ENCODE measurements around the gene JOSD2. TPM values are rescaled to one million over a fixed set of nuclear protein-coding genes. Genes with fewer than 3 reads are reported as not detected.

Gene JOSD2
- total and polyA plus RNA-seq, 2 donors (not counting 1 experiment from before 2014, with no cell fraction given): 25.0 to 32.8 TPM

- no peak overlapping the region for H3K27ac Mint-ChIP-seq
Observed at GRCh38 chr19:50517704-50518075, 6.7 kb upstream of the JOSD2 start.

GRCh38 chr19:50516964-50517703, 6.1 kb upstream of the JOSD2 start:
- ChIA-PET POLR2A (no interaction called here), CTCF (no interaction called here)
- H3K4me3 ChIP-seq (ENCODE audit: control extremely low read depth in 1 of 5, extremely low read depth in 1 of 5, insufficient read depth in 1 of 5, low read depth in 2 of 5, low read length in 4 of 5): no peak overlapping the region
- H3K27ac Mint-ChIP-seq: no peak overlapping the region
- no peaks in the 10 kb centered on the region for H3K79me2 ChIP-seq (ENCODE audit: control insufficient read depth, insufficient read depth, low read length)
- intact Hi-C loops (cut with micrococcal nuclease): no loop called here
- no peak overlapping the region for H3K27ac ChIP-seq (ENCODE audit: low read length in 2 of 2)
- no peak for DNase-seq
- TF ChIP-seq, protein P1, sequence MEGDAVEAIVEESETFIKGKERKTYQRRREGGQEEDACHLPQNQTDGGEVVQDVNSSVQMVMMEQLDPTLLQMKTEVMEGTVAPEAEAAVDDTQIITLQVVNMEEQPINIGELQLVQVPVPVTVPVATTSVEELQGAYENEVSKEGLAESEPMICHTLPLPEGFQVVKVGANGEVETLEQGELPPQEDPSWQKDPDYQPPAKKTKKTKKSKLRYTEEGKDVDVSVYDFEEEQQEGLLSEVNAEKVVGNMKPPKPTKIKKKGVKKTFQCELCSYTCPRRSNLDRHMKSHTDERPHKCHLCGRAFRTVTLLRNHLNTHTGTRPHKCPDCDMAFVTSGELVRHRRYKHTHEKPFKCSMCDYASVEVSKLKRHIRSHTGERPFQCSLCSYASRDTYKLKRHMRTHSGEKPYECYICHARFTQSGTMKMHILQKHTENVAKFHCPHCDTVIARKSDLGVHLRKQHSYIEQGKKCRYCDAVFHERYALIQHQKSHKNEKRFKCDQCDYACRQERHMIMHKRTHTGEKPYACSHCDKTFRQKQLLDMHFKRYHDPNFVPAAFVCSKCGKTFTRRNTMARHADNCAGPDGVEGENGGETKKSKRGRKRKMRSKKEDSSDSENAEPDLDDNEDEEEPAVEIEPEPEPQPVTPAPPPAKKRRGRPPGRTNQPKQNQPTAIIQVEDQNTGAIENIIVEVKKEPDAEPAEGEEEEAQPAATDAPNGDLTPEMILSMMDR (IDR thresholded peaks at IDR 0.05): no peak
- no peak for TF ChIP-seq EZH2 (IDR thresholded peaks at IDR 0.05; ENCODE audit: borderline replicate concordance, insufficient read depth, low read depth, low read length, poor library complexity, severe bottlenecking)
- no peaks in the 10 kb centered on the region for H3K9me3 Mint-ChIP-seq (ENCODE audit: insufficient read depth)
- H3K4me1 ChIP-seq (ENCODE audit: control insufficient read depth in 2 of 2, insufficient read depth in 2 of 2, low read length in 2 of 2): peaks cover under 1% of the 10 kb centered on the region in 2 donors
- no peak overlapping the region for H3K4me3 Mint-ChIP-seq
- H2AFZ ChIP-seq (ENCODE audit: insufficient read depth, low read depth, low read length, poor library complexity, severe bottlenecking): no peak overlapping the region
- no peaks in the 10 kb centered on the region for H4K20me1 ChIP-seq (ENCODE audit: control insufficient read depth, insufficient read depth, low read length, poor library complexity, severe bottlenecking)
- H3K27me3 Mint-ChIP-seq: peaks cover 3% of the 10 kb centered on the region
- ATAC-seq (ENCODE audit: low read depth): no peak
- H3K27me3 ChIP-seq (replicated peaks in 1 of 4; ENCODE audit: control extremely low read depth in 1 of 4, control insufficient read depth in 3 of 4, insufficient read depth in 4 of 4, low read length in 3 of 4): peaks cover 0 to 28% (median 2%) of the 10 kb centered on the region in 4 experiments
- H3K4me1 Mint-ChIP-seq: no peaks in the 10 kb centered on the region
- 82% methylated on average over 28 of the region's 53 CpGs for WGBS (ENCODE audit: insufficient coverage)
- H3K9ac ChIP-seq (ENCODE audit: low read length): no peak overlapping the region
- H3K4me2 ChIP-seq (replicated peaks; ENCODE audit: low read depth, low read length, poor library complexity, severe bottlenecking): no peak overlapping the region
- peaks cover 0 to 11% (median 0%) of the 10 kb centered on the region in 3 donors for H3K9me3 ChIP-seq (ENCODE audit: control extremely low read depth in 1 of 3, control insufficient read depth in 2 of 3, insufficient read depth in 1 of 3, low read length in 2 of 3)
- H3K36me3 ChIP-seq (replicated peaks in 1 of 2; ENCODE audit: control extremely low read depth in 1 of 2, control insufficient read depth in 1 of 2, extremely low read depth in 1 of 2, insufficient read depth in 2 of 2, low read length in 1 of 2): no peaks in the 10 kb centered on the region

More at GRCh38 chr19:50517704-50518075, 6.7 kb upstream of the JOSD2 start:
- no peaks in the 10 kb centered on the region for H3K36me3 ChIP-seq (replicated peaks in 1 of 2; ENCODE audit: control extremely low read depth in 1 of 2, control insufficient read depth in 1 of 2, extremely low read depth in 1 of 2, insufficient read depth in 2 of 2, low read length in 1 of 2)
- Mint-ChIP-seq H3K9me3 (ENCODE audit: insufficient read depth) (no peaks in the 10 kb centered on the region), H3K4me3 (no peak overlapping the region), H3K4me1 (no peaks in the 10 kb centered on the region), H3K27me3 (peaks cover 3% of the 10 kb centered on the region)
- intact Hi-C loops (cut with micrococcal nuclease): no loop called here
- DNase-seq: no peak
- no peak overlapping the region for H3K27ac ChIP-seq (ENCODE audit: low read length in 2 of 2)
- no peak overlapping the region for H2AFZ ChIP-seq (ENCODE audit: insufficient read depth, low read depth, low read length, poor library complexity, severe bottlenecking)
- peaks cover 0 to 28% (median 2%) of the 10 kb centered on the region in 4 experiments for H3K27me3 ChIP-seq (replicated peaks in 1 of 4; ENCODE audit: control extremely low read depth in 1 of 4, control insufficient read depth in 3 of 4, insufficient read depth in 4 of 4, low read length in 3 of 4)
- no peak overlapping the region for H3K4me2 ChIP-seq (replicated peaks; ENCODE audit: low read depth, low read length, poor library complexity, severe bottlenecking)
- H3K79me2 ChIP-seq (ENCODE audit: control insufficient read depth, insufficient read depth, low read length): no peaks in the 10 kb centered on the region
- no peak overlapping the region for H3K9ac ChIP-seq (ENCODE audit: low read length)
- ChIA-PET CTCF (interaction anchor here (0.5 kb wide), 1 partner anchor 296 kb away, joined by 3 read pairs; no protein-coding TSS in a partner anchor), POLR2A (no interaction called here)
- no peak overlapping the region for H3K4me3 ChIP-seq (ENCODE audit: control extremely low read depth in 1 of 5, extremely low read depth in 1 of 5, insufficient read depth in 1 of 5, low read depth in 2 of 5, low read length in 4 of 5)
- no peaks in the 10 kb centered on the region for H3K4me1 ChIP-seq (ENCODE audit: control insufficient read depth in 2 of 2, insufficient read depth in 2 of 2, low read length in 2 of 2)
- no peaks in the 10 kb centered on the region for H4K20me1 ChIP-seq (ENCODE audit: control insufficient read depth, insufficient read depth, low read length, poor library complexity, severe bottlenecking)
- no peak for ATAC-seq (ENCODE audit: low read depth)
- no peak for TF ChIP-seq EZH2 (IDR thresholded peaks at IDR 0.05; ENCODE audit: borderline replicate concordance, insufficient read depth, low read depth, low read length, poor library complexity, severe bottlenecking)
- TF ChIP-seq, protein P1 (IDR thresholded peaks at IDR 0.05): no peak
- H3K9me3 ChIP-seq (ENCODE audit: control extremely low read depth in 1 of 3, control insufficient read depth in 2 of 3, insufficient read depth in 1 of 3, low read length in 2 of 3): peaks cover 0 to 7% (median 0%) of the 10 kb centered on the region in 3 donors
- 97% methylated on average over 35 of the region's 37 CpGs for WGBS (ENCODE audit: insufficient coverage)
